Spleen (tissue), 11 donors: ENCODE results near the gene OR8A1. TPM values are rescaled to one million over a fixed set of nuclear protein-coding genes. Genes with fewer than 3 reads are reported as not detected.

Experiments used
- DNase-seq: peaks from one replicate; pipeline ENCODE4 v3.0.0-alpha.2; 2020
- H3K27ac ChIP-seq, 8 donors: fragments of 200-600 bp; sonication (generic) in 7 of 8; 1 replicate in 4 of 8; 2 replicates in 4 of 8; pipeline versions ENCODE4 v1.5.0 to v1.8.0; 2016 to 2021; ENCODE audit warnings: inconsistent platforms in 4 of 8, mild to moderate bottlenecking in 4 of 8, moderate library complexity in 1 of 8
- H3K27me3 ChIP-seq, 7 donors: fragments of 200-600 bp; sonication (generic) in 6 of 7; replicated peaks in 1 of 7; 1 replicate in 4 of 7; 2 replicates in 3 of 7; pipeline versions ENCODE4 v1.5.0 to v1.8.0; 2016 to 2021; ENCODE audit warnings: inconsistent platforms in 3 of 7, mild to moderate bottlenecking in 1 of 7
- H3K36me3 ChIP-seq, 6 donors: fragments of 200-600 bp; sonication (generic) in 5 of 6; 1 replicate in 4 of 6; 2 replicates in 2 of 6; pipeline versions ENCODE4 v1.5.0 to v1.8.0; 2016 to 2021; ENCODE audit warnings: inconsistent platforms in 2 of 6
- H3K4me1 ChIP-seq, 6 donors: fragments of 200-600 bp; sonication (generic) in 5 of 6; 1 replicate in 3 of 6; 2 replicates in 3 of 6; pipeline versions ENCODE4 v1.5.0 to v1.8.0; 2016 to 2021; ENCODE audit warnings: inconsistent platforms in 3 of 6
- H3K4me3 ChIP-seq, 8 donors: fragments of 200-600 bp; sonication (generic) in 7 of 8; 1 replicate in 4 of 8; 2 replicates in 4 of 8; pipeline versions ENCODE4 v1.5.0 to v1.8.0; 2016 to 2021; ENCODE audit warnings: inconsistent platforms in 4 of 8, mild to moderate bottlenecking in 4 of 8, moderate library complexity in 2 of 8
- H3K9me3 ChIP-seq, 8 donors: fragments of 200-600 bp; sonication (generic) in 7 of 8; 1 replicate in 4 of 8; 2 replicates in 4 of 8; pipeline versions ENCODE4 v1.5.0 to v1.8.0; 2016 to 2021; ENCODE audit warnings: inconsistent platforms in 4 of 8
- CTCF ChIP-seq, 11 experiments: fragments of 200-600 bp in 7 of 11; fragments of 450-650 bp in 4 of 11; sonication (generic) in 4 of 11; IDR thresholded peaks in 8 of 11; conservative IDR thresholded peaks in 3 of 11; 1 replicate in 7 of 11; 2 replicates in 4 of 11; pipeline versions ENCODE4 v1.4.0 to v1.8.0; 2016 to 2021; ENCODE audit warnings: antibody characterized with exemption in 11 of 11, inconsistent platforms in 4 of 11, mild to moderate bottlenecking in 1 of 11
- POLR2A ChIP-seq, 3 donors: fragments of 450-650 bp; IDR thresholded peaks; one replicate each; pipeline ENCODE4 v1.5.1; 2017; ENCODE audit warnings: antibody characterized with exemption in 3 of 3, mild to moderate bottlenecking in 1 of 3
- POLR2AphosphoS5 ChIP-seq, 3 donors: sonication (generic); formaldehyde crosslinking; IDR thresholded peaks; one replicate each; pipeline ENCODE4 v1.5.1; 2017; ENCODE audit warnings: antibody characterized with exemption in 3 of 3
- WGBS, 5 donors: extraction: QIAGEN DNeasy Blood & Tissue Kit in 3 of 5; methylation state at CpG; one replicate each; pipeline versions ENCODE4 v1.1.5 to v1.1.7; 2013 to 2018; 5-methylcytosine and 5-hydroxymethylcytosine counted together
- intact Hi-C: fragments of 100-400 bp; cut with DNase I; formaldehyde crosslinking; loops from one replicate; pipeline ENCODE4 v1.15.0; 2023; ENCODE audit warnings: low total_unique reads
- polyA plus RNA-seq, 3 donors: library from polyadenylated mRNA; stranded (reverse); fragments of 200-250 nt; gene quantifications; one replicate each; pipeline ENCODE4 v1.2.1, GENCODE V29; 2013
- total RNA-seq, 7 donors: library from RNA; depleted of rRNA in 3 of 7; stranded (reverse); fragments of >200 nt in 3 of 7; fragmentation: NEBNext Ultra II Directional in 4 of 7; extraction: Animal tissue kit (Norgen Biotek cat#: 25700) in 4 of 7; gene quantifications; one replicate each; pipeline versions ENCODE4 v1.1.0 to v1.2.1, GENCODE V29; 2016 to 2021
- donor health status: healthy with polysubstance abuse.
- donor health status: DM: no; HTN: no; CAD: no; lungs with moderate emphysema.
- donor health status: DM: no; HTN: no; CAD: no.
- donor health status: Bipolar disorder and iron deficiency.
- donor health status: healthy.
- donor health status: DM: no; HTN: no; CAD: no.
- donor health status: DM: yes; HTN: yes; CAD: no.

Gene OR8A1
- total and polyA plus RNA-seq, 10 donors = not detected

DNA sequence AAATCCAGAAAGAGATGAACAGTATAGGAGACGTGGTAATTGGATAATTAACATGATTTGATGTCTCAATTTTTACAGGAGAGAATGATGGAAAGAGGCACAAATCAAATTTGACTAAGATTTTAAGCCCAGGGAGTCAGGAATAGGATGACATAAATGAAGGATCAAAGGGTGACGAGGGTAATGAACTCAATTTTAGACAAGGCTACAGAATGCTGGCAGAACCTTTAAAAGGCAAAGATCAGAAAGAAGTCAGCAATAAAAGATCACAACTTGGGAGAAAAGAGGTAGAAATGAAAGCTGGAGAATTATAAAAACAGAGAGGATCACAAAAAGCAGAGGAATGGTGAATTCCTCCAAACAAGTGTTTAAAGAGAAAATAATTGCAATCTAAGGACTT lies 13.0 kb upstream of the OR8A1 start:
- WGBS, 5 donors = 56 to 74% (median 63%) methylated on average over 2 of the region's 2 CpGs
- Histone ChIP-seq H3K4me3 (no peak overlapping the region), H3K27me3 (no peaks in the 10 kb centered on the region), H3K9me3 (peaks cover 0 to 6% (median 1%) of the 10 kb centered on the region in 8 donors), H3K4me1 (no peaks in the 10 kb centered on the region), H3K36me3 (no peaks in the 10 kb centered on the region), H3K27ac (no peak overlapping the region)
- intact Hi-C loops = no loop called here
- DNase-seq = no peak
- no peak for TF ChIP-seq POLR2AphosphoS5 (IDR thresholded peaks at IDR 0.05)
- no peak for TF ChIP-seq POLR2A (IDR thresholded peaks at IDR 0.05)
- no peak for TF ChIP-seq CTCF (IDR thresholded peaks at IDR 0.05 in 8 of 11, conservative IDR thresholded peaks at IDR 0.05 in 3 of 11)

DNA sequence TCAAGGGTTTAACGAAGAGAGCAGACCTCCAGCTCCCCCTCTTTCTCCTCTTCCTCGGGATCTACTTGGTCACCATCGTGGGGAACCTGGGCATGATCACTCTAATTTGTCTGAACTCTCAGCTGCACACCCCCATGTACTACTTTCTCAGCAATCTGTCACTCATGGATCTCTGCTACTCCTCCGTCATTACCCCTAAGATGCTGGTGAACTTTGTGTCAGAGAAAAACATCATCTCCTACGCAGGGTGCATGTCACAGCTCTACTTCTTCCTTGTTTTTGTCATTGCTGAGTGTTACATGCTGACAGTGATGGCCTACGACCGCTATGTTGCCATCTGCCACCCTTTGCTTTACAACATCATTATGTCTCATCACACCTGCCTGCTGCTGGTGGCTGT lies 363 bp downstream of the OR8A1 start:
- 74 to 87% (median 80%) methylated on average over 7 of the region's 7 CpGs for WGBS, 5 donors
- no peak overlapping the region for H3K4me3 ChIP-seq

DNA sequence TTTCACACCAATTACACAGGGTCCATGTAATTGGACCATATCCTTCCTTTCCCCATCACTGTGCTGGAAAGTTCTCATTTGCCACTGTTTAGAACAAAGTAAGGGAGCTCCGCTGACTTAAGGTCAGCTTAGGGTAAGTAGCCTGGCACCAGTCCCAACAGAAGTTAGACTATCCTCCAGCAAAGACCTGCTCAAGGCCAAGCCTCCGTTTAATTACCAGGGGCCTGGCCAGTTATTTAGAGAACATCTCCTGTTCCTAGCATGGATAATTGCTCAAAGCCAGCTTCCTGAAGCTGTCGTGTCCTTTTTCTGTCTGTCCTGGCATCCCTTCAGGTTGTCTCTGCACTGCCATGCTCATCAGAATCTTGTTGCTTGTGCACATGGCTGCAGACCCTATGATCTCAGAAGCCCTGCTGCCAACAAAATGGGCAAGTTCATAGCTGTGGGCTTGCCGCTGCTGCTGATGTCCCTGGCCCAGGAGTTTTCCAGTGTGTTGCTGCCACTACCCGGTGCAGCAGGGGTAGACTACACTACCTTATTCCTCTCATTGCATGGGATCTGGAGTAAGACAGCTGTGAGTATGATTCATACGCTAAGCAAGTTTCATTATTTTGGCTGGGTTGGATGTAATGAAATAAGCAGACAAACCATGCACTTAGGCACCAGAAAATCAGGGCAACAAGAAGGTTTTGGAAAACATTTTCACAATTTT lies 8.1 kb downstream of the OR8A1 start:
- WGBS, 5 donors = 70 to 82% (median 77%) methylated on average over 6 of the region's 6 CpGs
- no peak for DNase-seq
- no peaks in the 10 kb centered on the region for H3K9me3 ChIP-seq
- no peak overlapping the region for H3K27ac ChIP-seq
- H3K36me3 ChIP-seq = no peaks in the 10 kb centered on the region
- H3K27me3 ChIP-seq = peaks cover 0 to 6% (median 0%) of the 10 kb centered on the region in 7 donors
- H3K4me1 ChIP-seq = no peaks in the 10 kb centered on the region
- no peak overlapping the region for H3K4me3 ChIP-seq
- intact Hi-C loops = no loop called here
- TF ChIP-seq CTCF (IDR thresholded peaks at IDR 0.05 in 8 of 11, conservative IDR thresholded peaks at IDR 0.05 in 3 of 11) (no peak), POLR2A (IDR thresholded peaks at IDR 0.05) (no peak), POLR2AphosphoS5 (IDR thresholded peaks at IDR 0.05) (no peak)

More for the DNA sequence above, 363 bp downstream of the OR8A1 start:
- H3K36me3 ChIP-seq = no peaks in the 10 kb centered on the region
- TF ChIP-seq POLR2A (IDR thresholded peaks at IDR 0.05) (no peak), POLR2AphosphoS5 (IDR thresholded peaks at IDR 0.05) (no peak), CTCF (IDR thresholded peaks at IDR 0.05 in 8 of 11, conservative IDR thresholded peaks at IDR 0.05 in 3 of 11) (no peak)
- no peak overlapping the region for H3K27ac ChIP-seq
- intact Hi-C loops = no loop called here
- H3K9me3 ChIP-seq = no peaks in the 10 kb centered on the region
- no peaks in the 10 kb centered on the region for H3K4me1 ChIP-seq
- no peak for DNase-seq
- H3K27me3 ChIP-seq = peaks cover 0 to 4% (median 0%) of the 10 kb centered on the region in 7 donors

DNA sequence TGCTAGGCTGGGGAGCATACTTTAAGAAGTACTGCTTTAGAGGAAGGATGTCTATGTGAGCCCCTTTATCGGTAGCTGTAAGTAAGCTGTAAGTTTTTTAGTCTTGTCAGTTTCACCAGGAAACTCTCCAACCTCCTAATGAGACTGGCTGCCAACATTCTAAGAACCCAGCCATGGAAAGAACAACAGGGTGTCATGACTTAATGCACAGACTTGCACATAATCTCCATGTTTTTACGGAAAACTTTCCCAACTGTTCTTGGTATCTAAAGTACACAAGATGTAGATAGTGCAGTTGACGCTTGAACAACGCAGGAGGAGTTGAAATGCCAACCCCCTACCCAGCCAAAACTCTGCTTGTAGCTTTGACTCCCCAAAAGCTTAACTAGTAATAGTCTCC lies 9.0 kb downstream of the OR8A1 start:
- Histone ChIP-seq H3K27ac (no peak overlapping the region), H3K4me1 (no peaks in the 10 kb centered on the region), H3K36me3 (no peaks in the 10 kb centered on the region), H3K4me3 (no peak overlapping the region), H3K27me3 (peaks cover 0 to 6% (median 0%) of the 10 kb centered on the region in 7 donors), H3K9me3 (no peaks in the 10 kb centered on the region)
- WGBS, 5 donors = 80 to 94% (median 88%) methylated on average over 4 of the region's 4 CpGs
- DNase-seq = no peak
- TF ChIP-seq POLR2A (IDR thresholded peaks at IDR 0.05) (no peak), CTCF (IDR thresholded peaks at IDR 0.05 in 8 of 11, conservative IDR thresholded peaks at IDR 0.05 in 3 of 11) (no peak), POLR2AphosphoS5 (IDR thresholded peaks at IDR 0.05) (no peak)
- intact Hi-C loops = no loop called here
